Small intestine (tissue), 7 donors: Measurements from ENCODE around the gene MROH7. TPM values are rescaled to one million over a fixed set of nuclear protein-coding genes. Genes with fewer than 3 reads are reported as not detected.
"Not testable (repeated sequence)": the region's sequence is repeated elsewhere in the genome, so short reads cannot be mapped to it uniquely, and the experiment has no call there.

Experiments used
- DNase-seq, 2 donors: peaks; one replicate each; pipeline versions ENCODE4 v3.0.0 to v3.0.0-alpha.2; 2013
- FAIRE-seq: peaks from 2 replicates; lab custom pipeline; 2012; peaks lifted over from hg19 to GRCh38; lab: Jason Lieb, UNC
- H3K27ac ChIP-seq, 3 donors: one replicate each; pipeline ENCODE4 v1.5.1; 2013; ENCODE audit warnings: low read length in 2 of 3, mild to moderate bottlenecking in 2 of 3, control low read depth in 1 of 3, inconsistent platforms in 1 of 3, low read depth in 1 of 3, moderate library complexity in 1 of 3
- H3K27me3 ChIP-seq, 3 donors: one replicate each; pipeline ENCODE4 v1.6.1; 2013; ENCODE audit warnings: low read length in 3 of 3, inconsistent platforms in 1 of 3; ENCODE audit not compliant: control insufficient read depth in 3 of 3, insufficient read depth in 3 of 3
- H3K36me3 ChIP-seq, 3 donors: one replicate each; pipeline ENCODE4 v1.6.1; 2013; ENCODE audit warnings: low read length in 3 of 3, inconsistent platforms in 1 of 3, low read depth in 1 of 3, mild to moderate bottlenecking in 1 of 3, moderate library complexity in 1 of 3; ENCODE audit not compliant: control insufficient read depth in 3 of 3, insufficient read depth in 2 of 3
- H3K4me1 ChIP-seq, 3 donors: one replicate each; pipeline ENCODE4 v1.6.1; 2013; ENCODE audit warnings: low read length in 2 of 3, inconsistent platforms in 1 of 3, low read depth in 1 of 3, mild to moderate bottlenecking in 1 of 3, moderate library complexity in 1 of 3; ENCODE audit not compliant: control insufficient read depth in 3 of 3, insufficient read depth in 2 of 3
- H3K4me3 ChIP-seq, 3 donors: one replicate each; pipeline ENCODE4 v1.5.1; 2013; ENCODE audit warnings: low read length in 3 of 3, control low read depth in 1 of 3, inconsistent platforms in 1 of 3, low read depth in 1 of 3, mild to moderate bottlenecking in 1 of 3, moderate library complexity in 1 of 3
- H3K9me3 ChIP-seq, 2 donors: one replicate each; pipeline ENCODE4 v1.6.1; 2013; ENCODE audit warnings: low read depth in 1 of 2, low read length in 1 of 2; ENCODE audit not compliant: control insufficient read depth in 2 of 2, insufficient read depth in 1 of 2
- WGBS, 3 donors: extraction: QIAGEN DNeasy Blood & Tissue Kit; methylation state at CpG; one replicate each; pipeline ENCODE4 v1.1.7; 2013; 5-methylcytosine and 5-hydroxymethylcytosine counted together
- polyA plus RNA-seq, 4 donors: library from polyadenylated mRNA; stranded (reverse) in 3 of 4; unstranded in 1 of 4; fragments of 200-250 nt in 3 of 4; fragments of 120-200 nt in 1 of 4; gene quantifications; one replicate each; pipeline versions ENCODE4 v1.2.1 to v1.2.3, GENCODE V29; 2013
- donor health status: healthy with polysubstance abuse.
- donor health status: control.
- donor health status: control.
- donor health status: Bipolar disorder and iron deficiency.
- donor health status: healthy.

The MROH7 gene
- polyA plus RNA-seq, 4 donors: 1.3 to 27.5 (median 6.6) TPM

DNA sequence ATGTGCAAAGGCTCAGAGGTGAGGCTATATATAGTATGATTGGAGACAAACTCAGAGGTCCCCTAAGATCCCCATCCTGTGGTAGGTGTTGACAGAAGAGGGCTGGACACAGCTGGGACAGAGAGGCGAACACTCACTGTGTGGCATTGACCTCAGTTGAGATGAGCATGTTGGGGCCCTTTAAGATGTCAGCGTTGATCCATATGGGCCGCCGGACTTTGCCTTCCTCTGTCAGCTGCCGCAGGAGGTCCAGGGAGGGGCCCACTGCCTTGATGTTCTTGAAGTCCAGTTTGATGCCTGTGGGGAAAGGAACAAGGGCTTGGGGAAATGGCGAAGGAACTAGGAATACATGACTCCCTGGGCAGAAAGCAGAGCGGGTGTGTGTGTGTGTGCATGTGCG is 27.0 kb upstream of the MROH7 start:
- H3K4me3 ChIP-seq: peak overlapping the region in 1 of 3 donors; percentile 17
- no peak for FAIRE-seq
- H3K9me3 ChIP-seq: no peaks in the 10 kb centered on the region
- H3K27ac ChIP-seq: peak overlapping the region in 1 of 3 donors; percentile 52
- peaks cover 0 to 36% (median 0%) of the 10 kb centered on the region in 3 donors for H3K36me3 ChIP-seq
- peak; percentile 49 to 76 for DNase-seq
- no peaks in the 10 kb centered on the region for H3K27me3 ChIP-seq
- WGBS, 3 donors: 45 to 62% (median 61%) methylated on average over 8 of the region's 8 CpGs
- peaks cover 0 to 24% (median 0%) of the 10 kb centered on the region in 3 donors for H3K4me1 ChIP-seq

DNA sequence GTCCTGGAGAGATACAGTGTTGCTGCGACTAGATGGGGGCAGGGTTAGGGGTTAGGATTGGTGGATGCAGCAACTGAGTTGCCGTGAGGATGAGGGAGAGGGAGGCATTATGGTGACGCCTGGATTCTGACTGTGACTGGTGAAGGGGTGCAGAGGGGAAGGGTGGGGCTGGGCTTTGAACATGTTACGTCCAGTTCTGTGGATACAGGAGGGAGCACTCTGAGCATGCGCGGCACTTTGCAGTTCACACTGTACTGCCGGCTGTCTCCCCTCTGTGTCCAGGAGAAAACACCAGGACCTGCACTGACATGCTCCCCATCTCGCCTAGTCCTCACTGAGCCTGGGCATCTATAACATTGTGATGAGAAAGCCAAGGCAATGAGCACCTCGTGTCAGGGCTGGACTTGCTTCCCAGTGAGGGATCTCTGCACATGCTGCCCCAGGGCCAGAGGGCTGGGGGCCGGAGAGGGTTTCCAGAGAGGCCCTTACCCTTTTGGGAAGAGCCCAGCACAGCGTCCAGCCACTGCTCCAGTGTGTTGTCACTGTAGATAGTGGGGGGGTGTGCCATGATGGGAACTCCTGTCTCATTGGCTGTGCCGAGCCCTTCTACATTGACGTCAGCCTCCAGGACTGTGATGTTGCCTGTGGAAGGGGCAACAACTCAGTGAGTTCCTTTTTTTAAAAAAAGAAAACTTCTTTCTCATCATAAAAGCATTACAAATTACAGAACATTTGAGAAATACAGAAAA is 25.9 kb upstream of the MROH7 start:
- FAIRE-seq (no peak), DNase-seq (no peak)
- Histone ChIP-seq H3K4me3 (peak overlapping the region in 1 of 3 donors; percentile 17), H3K27ac (peak overlapping the region in 1 of 3 donors; percentile 52), H3K4me1 (peaks cover 0 to 24% (median 0%) of the 10 kb centered on the region in 3 donors), H3K9me3 (no peaks in the 10 kb centered on the region), H3K27me3 (no peaks in the 10 kb centered on the region), H3K36me3 (peaks cover 0 to 27% (median 0%) of the 10 kb centered on the region in 3 donors)
- WGBS, 3 donors: 71 to 76% (median 75%) methylated on average over 13 of the region's 13 CpGs

DNA sequence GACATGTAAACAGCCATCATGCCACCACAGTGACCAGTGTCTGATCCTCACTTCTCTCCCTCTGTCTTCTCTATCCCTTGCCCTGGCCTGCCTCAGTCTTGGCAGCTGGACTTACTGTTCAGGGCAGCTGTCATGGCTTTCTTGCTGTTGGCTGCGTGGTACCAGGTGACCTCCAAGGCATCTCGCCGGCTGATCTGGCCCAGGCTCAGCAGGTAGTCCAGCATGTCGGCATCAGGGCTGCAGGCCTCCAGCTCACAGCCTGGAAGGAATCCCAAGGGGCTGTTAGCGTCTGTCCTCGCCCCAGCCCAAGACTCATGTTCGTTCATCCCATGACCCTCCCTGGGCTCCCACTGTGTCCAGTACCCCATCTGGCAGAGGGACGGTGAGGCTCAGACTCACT is 21.8 kb upstream of the MROH7 start:
- DNase-seq: no peak
- whole genome bisulfite sequencing, 3 donors: 86 to 93% (median 88%) methylated on average over 8 of the region's 8 CpGs
- no peak for FAIRE-seq
- peaks cover 0 to 15% (median 0%) of the 10 kb centered on the region in 3 donors for H3K36me3 ChIP-seq
- H3K4me1 ChIP-seq: peaks cover 0 to 23% (median 0%) of the 10 kb centered on the region in 3 donors
- H3K27ac ChIP-seq: no peak overlapping the region
- H3K9me3 ChIP-seq: no peaks in the 10 kb centered on the region
- no peak overlapping the region for H3K4me3 ChIP-seq
- no peaks in the 10 kb centered on the region for H3K27me3 ChIP-seq

DNA sequence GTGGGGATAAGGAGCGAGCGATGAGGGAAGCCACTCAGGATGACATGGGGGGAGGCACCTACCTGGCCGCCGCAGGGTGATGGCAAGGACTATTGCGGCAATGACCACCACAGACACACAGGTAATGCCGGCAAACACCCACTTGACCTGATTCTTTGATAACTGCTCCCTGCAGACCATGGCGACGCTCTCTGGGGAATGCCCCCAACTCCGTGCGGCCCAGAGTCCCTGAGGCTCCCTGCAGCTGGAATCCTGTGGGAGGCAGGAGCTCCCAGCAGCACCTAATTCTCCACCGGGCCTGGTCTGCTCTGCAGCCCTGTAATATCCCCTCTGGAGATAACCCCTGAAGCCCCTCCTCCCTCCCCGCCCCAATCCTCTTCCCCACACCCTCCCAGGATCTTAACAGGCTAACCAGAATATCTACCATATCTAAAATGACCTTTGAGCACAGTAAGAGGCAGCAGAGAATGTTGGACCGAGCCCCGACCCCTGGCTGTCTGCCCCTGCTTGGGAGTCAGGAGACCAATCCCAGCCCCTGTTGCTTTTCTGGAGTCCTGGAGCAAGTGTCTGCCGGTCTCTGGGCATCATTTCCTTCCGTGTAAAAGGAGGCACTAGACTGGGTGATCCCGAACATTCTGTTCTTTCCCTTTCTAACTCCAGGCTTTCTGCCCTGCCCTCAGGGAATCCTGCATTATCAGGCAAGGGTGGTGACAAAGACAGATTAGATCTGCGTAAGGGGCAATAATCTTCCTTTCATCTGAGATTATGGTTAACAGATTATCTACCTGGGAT is 18.2 kb upstream of the MROH7 start, which contains the start of gene FAM151A:
TSS of gene FAM151A (minus strand) at position 310 of the 792 bp plus-strand sequence. CDS start at position 180, 130 bp downstream.
- Histone ChIP-seq H3K4me3 (no peak within 1 kb of the TSS), H3K36me3 (peaks cover 0 to 4% (median 0%) of the 10 kb centered on the region in 3 donors), H3K4me1 (peaks cover 0 to 10% (median 0%) of the 10 kb centered on the region in 3 donors), H3K27ac (peak within 1 kb of the TSS in 1 of 3 donors; percentile 5), H3K27me3 (no peaks in the 10 kb centered on the region), H3K9me3 (no peaks in the 10 kb centered on the region)
- DNase-seq (peak; percentile 58 to 63), FAIRE-seq (no peak)
- WGBS, 3 donors: 51 to 65% (median 60%) methylated on average over 17 to 18 of the region's 18 CpGs

DNA sequence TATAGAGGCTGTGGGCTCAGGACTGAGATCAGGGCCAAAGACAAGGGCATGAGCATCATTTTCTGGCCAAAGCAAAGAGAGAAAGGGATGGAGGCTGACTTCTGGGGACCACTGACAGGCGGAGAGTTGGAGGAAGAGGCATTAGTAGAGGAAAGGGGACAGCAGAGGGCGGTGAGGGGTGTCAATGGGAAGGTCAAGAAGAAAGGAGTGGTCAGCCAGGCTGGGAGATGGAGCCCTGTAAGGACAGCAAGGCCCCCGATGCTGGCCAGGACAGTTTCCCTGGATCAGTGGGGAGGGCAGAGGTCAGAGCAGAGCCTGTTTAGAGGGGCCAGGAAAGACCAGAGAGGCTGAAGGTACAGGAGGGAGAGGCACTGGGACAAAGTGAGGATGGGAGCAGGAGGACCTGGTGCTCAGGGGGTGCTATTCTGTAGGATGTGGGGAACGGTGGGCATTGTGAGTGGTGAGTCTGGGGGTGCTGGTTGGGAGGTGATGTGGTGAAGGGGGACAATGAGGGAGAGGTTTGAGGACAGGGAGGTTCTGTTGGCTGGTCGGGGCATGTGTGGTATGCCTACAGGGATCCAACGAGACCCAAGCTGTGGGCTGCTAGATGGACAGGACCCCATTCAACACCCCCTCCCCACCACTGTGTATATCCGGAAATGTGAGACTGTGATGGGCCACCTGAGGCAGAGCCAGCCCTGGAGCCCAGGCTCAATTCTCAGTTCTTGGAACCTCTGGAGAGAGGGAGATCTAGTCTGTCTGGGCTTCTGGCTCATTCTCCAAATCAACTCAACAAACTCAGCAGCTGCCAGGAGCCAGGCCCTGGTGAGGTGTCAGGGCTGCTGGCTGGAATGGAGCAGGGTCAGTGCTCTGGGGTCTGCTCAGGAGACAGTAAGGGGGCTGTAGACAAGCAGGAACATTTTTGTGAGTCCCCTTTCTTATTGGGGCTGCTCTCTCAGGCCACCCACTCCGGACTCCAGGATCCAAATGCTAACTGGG is 16.8 kb upstream of the MROH7 start:
- H3K9me3 ChIP-seq: no peaks in the 10 kb centered on the region
- no peak for DNase-seq
- H3K27ac ChIP-seq: no peak overlapping the region
- H3K4me3 ChIP-seq: no peak overlapping the region
- peaks cover 0 to 3% (median 0%) of the 10 kb centered on the region in 3 donors for H3K36me3 ChIP-seq
- no peaks in the 10 kb centered on the region for H3K27me3 ChIP-seq
- H3K4me1 ChIP-seq: peaks cover 0 to 10% (median 0%) of the 10 kb centered on the region in 3 donors
- WGBS, 3 donors: 70 to 84% (median 71%) methylated on average over 8 of the region's 8 CpGs
- FAIRE-seq: no peak

DNA sequence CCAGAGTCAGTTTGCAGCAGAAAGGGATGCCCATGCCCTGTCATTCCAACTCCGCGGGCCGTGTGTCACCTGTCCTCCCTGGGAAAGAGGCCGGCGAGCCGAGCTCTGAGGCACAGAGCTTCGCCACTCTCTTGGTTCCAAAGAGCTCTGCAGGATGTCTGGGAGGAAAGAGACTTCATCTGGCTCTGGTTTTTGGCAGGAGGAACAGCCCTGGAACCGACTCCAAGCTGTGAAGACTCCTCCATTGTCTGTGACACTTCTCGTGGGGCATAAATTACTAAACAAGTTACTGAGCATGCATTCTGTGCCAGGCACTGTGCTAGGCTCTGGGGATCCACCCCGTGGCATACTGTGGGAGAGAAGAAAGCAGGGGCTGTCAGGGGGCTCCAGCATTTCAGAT is 14.4 kb upstream of the MROH7 start:
- 57 to 84% (median 79%) methylated on average over 1 to 10 of the region's 10 CpGs for WGBS, 3 donors
- no peak for DNase-seq
- H3K36me3 ChIP-seq: peaks cover 0 to 2% (median 0%) of the 10 kb centered on the region in 3 donors
- no peak for FAIRE-seq
- H3K9me3 ChIP-seq: no peaks in the 10 kb centered on the region
- H3K4me1 ChIP-seq: peaks cover 0 to 10% (median 0%) of the 10 kb centered on the region in 3 donors
- H3K27ac ChIP-seq: no peak overlapping the region
- H3K4me3 ChIP-seq: no peak overlapping the region
- no peaks in the 10 kb centered on the region for H3K27me3 ChIP-seq

DNA sequence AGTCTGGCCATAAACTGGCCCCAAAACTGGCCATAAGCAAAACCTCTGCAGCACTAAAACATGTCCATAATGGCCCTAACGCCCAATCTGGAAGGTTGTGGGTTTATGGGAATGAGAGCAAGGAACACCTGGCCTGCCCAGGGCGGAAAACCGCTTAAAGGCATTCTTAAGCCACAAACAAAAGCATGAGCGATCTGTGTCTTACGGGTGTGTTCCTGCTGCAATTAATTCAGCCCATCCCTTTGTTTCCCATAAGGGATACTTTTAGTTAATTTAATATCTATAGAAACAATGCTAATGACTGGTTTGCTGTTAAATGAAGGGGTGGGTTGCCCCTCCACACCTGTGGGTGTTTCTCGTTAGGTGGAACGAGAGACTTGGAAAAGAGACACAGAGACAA is 5.8 kb upstream of the MROH7 start:
- not testable (repeated sequence) for H3K27ac ChIP-seq, H3K4me3 ChIP-seq, H3K27me3 ChIP-seq, DNase-seq, FAIRE-seq, H3K9me3 ChIP-seq, H3K36me3 ChIP-seq
- H3K4me1 ChIP-seq: peaks cover 0 to 15% (median 6%) of the 10 kb centered on the region in 3 donors
- 86 to 89% (median 87%) methylated on average over 7 of the region's 7 CpGs for WGBS, 3 donors
